Calu3 (cell line): ENCODE measurements around the gene RFC2. TPM values are rescaled to one million over a fixed set of nuclear protein-coding genes. Genes with fewer than 3 reads are reported as not detected.

Experiments used
- BruUV-seq: library from RNA; stranded (reverse); fragments of 400-500 nt; replicated peaks from 2 replicates; lab custom pipeline; 2021; lab: Mats Ljungman, UMichigan
- CTCF ChIA-PET: fragments of 300-600 bp; sonication (Branson Sonifier 250); formaldehyde crosslinking; loops from one replicate; lab custom pipeline; 2022; ENCODE audit warnings: antibody characterized with exemption; lab: Charles Lee
- DNase-seq: peaks from one replicate; pipeline ENCODE4 v3.0.0; 2022
- H3K27ac Mint-ChIP-seq: one replicate; pipeline ENCODE4 v1.8.0; 2022; ENCODE audit warnings: mixed read lengths; ENCODE audit not compliant: unreplicated experiment
- H3K27me3 Mint-ChIP-seq: one replicate; pipeline ENCODE4 v1.8.0; 2022; ENCODE audit warnings: mixed read lengths; ENCODE audit not compliant: unreplicated experiment
- H3K36me3 Mint-ChIP-seq: one replicate; pipeline ENCODE4 v1.8.0; 2022; ENCODE audit warnings: mild to moderate bottlenecking, moderate library complexity, mixed read lengths; ENCODE audit not compliant: insufficient read depth, unreplicated experiment
- H3K4me1 Mint-ChIP-seq: one replicate; pipeline ENCODE4 v1.8.0; 2022; ENCODE audit warnings: mild to moderate bottlenecking, low read depth, mixed read lengths; ENCODE audit not compliant: unreplicated experiment
- H3K4me3 Mint-ChIP-seq: one replicate; pipeline ENCODE4 v1.8.0; 2022; ENCODE audit warnings: mild to moderate bottlenecking, low read depth, moderate library complexity, mixed read lengths; ENCODE audit not compliant: unreplicated experiment
- H3K9me3 Mint-ChIP-seq: one replicate; pipeline ENCODE4 v1.8.0; 2022; ENCODE audit warnings: low read depth, mixed read lengths; ENCODE audit not compliant: unreplicated experiment
- intact Hi-C: fragments of 100-400 bp; cut with micrococcal nuclease; formaldehyde crosslinking; loops from one replicate; pipeline ENCODE4 v1.10.0; 2022; ENCODE audit not compliant: unreplicated experiment
- total RNA-seq: library from RNA; stranded (reverse); gene quantifications from 2 replicates; pipeline ENCODE4 v1.2.3, GENCODE V29; 2022
- TF ChIP-seq, protein P1 (sequence below): fragments of 200-600 bp; IDR thresholded peaks from one replicate; pipeline ENCODE4 v1.8.0; 2022; ENCODE audit warnings: antibody characterized with exemption; ENCODE audit not compliant: unreplicated experiment

RFC2 gene
- total RNA-seq, 1 experiment from 2014 or later: 32.5 TPM

GRCh38 chr7:74277636-74278035 lies 23.4 kb upstream of the RFC2 start:
- BruUV-seq: no TSS peak
- no peak overlapping the region for H3K27ac Mint-ChIP-seq
- TF ChIP-seq, protein P1, sequence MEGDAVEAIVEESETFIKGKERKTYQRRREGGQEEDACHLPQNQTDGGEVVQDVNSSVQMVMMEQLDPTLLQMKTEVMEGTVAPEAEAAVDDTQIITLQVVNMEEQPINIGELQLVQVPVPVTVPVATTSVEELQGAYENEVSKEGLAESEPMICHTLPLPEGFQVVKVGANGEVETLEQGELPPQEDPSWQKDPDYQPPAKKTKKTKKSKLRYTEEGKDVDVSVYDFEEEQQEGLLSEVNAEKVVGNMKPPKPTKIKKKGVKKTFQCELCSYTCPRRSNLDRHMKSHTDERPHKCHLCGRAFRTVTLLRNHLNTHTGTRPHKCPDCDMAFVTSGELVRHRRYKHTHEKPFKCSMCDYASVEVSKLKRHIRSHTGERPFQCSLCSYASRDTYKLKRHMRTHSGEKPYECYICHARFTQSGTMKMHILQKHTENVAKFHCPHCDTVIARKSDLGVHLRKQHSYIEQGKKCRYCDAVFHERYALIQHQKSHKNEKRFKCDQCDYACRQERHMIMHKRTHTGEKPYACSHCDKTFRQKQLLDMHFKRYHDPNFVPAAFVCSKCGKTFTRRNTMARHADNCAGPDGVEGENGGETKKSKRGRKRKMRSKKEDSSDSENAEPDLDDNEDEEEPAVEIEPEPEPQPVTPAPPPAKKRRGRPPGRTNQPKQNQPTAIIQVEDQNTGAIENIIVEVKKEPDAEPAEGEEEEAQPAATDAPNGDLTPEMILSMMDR: no peak
- no peak overlapping the region for H3K4me3 Mint-ChIP-seq
- H3K27me3 Mint-ChIP-seq: no peaks in the 10 kb centered on the region
- peaks cover 4% of the 10 kb centered on the region for H3K36me3 Mint-ChIP-seq
- intact Hi-C loops: no loop called here
- H3K4me1 Mint-ChIP-seq: peaks cover 10% of the 10 kb centered on the region
- DNase-seq: no peak
- CTCF ChIA-PET: no interaction called here
- no peaks in the 10 kb centered on the region for H3K9me3 Mint-ChIP-seq

DNA sequence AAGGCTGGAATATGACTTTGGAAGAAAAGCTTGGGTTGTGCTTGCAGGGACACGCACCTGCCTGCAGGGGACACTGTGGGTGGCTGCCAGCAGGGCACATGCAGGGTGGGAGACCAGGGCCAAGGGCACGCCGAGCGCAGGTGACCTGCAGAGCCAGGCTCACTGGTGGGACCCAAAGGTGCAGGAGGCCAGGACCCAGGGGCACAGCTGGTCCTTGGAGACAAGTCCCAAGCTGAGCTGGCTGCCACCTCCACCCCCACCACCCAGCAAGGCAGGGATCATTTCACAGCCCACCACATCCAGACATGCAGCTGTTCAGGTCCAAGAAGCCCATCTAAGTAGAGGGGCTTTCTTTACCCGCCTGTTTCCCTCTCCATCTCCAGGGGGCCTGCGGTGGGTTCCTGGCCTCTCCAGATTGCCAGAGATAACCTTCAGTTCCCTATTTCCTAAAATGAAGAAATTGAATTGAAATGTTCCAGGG lies 21.2 kb upstream of the RFC2 start:
- Mint-ChIP-seq H3K36me3 (peaks cover 4% of the 10 kb centered on the region), H3K9me3 (no peaks in the 10 kb centered on the region), H3K27ac (no peak overlapping the region), H3K4me3 (no peak overlapping the region), H3K4me1 (peaks cover 17% of the 10 kb centered on the region), H3K27me3 (no peaks in the 10 kb centered on the region)
- no peak for DNase-seq
- TF ChIP-seq, protein P1: peak; percentile 52
- CTCF ChIA-PET: interaction anchor here (1.0 to 1.4 kb wide), 4 partner anchors 9 to 21 kb away, joined by 3 to 8 read pairs (median 4); no protein-coding TSS in a partner anchor
- BruUV-seq: no TSS peak
- intact Hi-C loops: no loop called here

DNA sequence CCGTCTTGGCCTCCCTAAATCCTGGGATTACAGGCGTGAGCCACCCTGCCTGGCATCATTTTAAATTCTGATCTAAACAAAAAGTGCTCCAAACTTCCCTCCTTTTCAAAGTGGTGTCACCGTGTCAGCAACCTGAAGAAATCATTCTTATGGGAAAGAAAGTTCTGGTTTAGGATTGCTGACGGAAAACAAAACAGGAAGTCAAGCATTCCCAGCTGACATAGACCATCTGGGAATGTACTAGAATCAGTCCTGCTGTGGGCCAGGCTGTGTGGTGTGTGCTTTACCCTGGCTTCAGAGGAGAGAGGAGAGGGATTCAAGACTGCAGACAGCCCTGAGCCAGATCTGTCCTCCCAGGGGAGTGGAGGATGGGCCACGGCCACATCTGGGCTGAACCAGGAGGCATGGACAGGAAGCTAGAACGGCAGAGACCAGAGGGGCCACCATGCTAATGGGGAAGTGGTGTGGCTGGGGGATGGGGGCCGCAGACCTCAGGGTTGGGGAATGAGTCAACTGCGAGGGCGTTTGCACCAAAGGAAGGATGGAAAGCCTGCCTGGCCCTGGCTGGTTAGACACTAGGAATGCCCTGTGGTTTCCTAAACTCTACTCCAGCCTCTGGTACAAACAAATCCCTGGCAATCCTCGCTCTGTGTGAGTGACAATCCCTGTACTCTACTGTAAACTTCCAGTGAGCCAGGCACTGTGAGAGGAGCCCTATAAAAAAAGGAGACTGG lies 18.3 kb upstream of the RFC2 start:
- Mint-ChIP-seq H3K36me3 (no peaks in the 10 kb centered on the region), H3K27me3 (no peaks in the 10 kb centered on the region), H3K27ac (no peak overlapping the region), H3K4me1 (peaks cover 9% of the 10 kb centered on the region), H3K9me3 (no peaks in the 10 kb centered on the region), H3K4me3 (no peak overlapping the region)
- intact Hi-C loops: no loop called here
- CTCF ChIA-PET: interaction anchor here (0.9 kb wide), 1 partner anchor 12 kb away, joined by 4 read pairs; no protein-coding TSS in a partner anchor
- peak; percentile 46 for DNase-seq
- no TSS peak for BruUV-seq
- TF ChIP-seq, protein P1: no peak

- no peak for DNase-seq
- Mint-ChIP-seq H3K9me3 (no peaks in the 10 kb centered on the region), H3K4me1 (peaks cover 9% of the 10 kb centered on the region), H3K27ac (no peak overlapping the region), H3K27me3 (no peaks in the 10 kb centered on the region), H3K4me3 (no peak overlapping the region), H3K36me3 (no peaks in the 10 kb centered on the region)
- TF ChIP-seq, protein P1: no peak
- intact Hi-C loops: no loop called here
- no TSS peak for BruUV-seq
- CTCF ChIA-PET: no interaction called here
Measured at GRCh38 chr7:74271742-74272141, 17.5 kb upstream of the RFC2 start.
